Glutamatergic neuron (in vitro differentiated cells): ENCODE measurements around the gene CDIP1. TPM values are rescaled to one million over a fixed set of nuclear protein-coding genes. Genes with fewer than 3 reads are reported as not detected.

Experiments
- DNase-seq: peaks from one replicate; pipeline ENCODE4 v3.0.0; 2022
- H3K27ac Mint-ChIP-seq: one replicate; pipeline ENCODE4 v1.8.0; 2020; ENCODE audit warnings: mild to moderate bottlenecking, mixed read lengths, inconsistent platforms; ENCODE audit not compliant: unreplicated experiment
- H3K27me3 Mint-ChIP-seq: one replicate; pipeline ENCODE4 v1.8.0; 2020; ENCODE audit warnings: mild to moderate bottlenecking, moderate library complexity, mixed read lengths, inconsistent platforms; ENCODE audit not compliant: unreplicated experiment
- H3K36me3 Mint-ChIP-seq: one replicate; pipeline ENCODE4 v1.8.0; 2020; ENCODE audit warnings: mild to moderate bottlenecking, mixed read lengths, inconsistent platforms; ENCODE audit not compliant: unreplicated experiment
- H3K4me1 Mint-ChIP-seq: one replicate; pipeline ENCODE4 v1.8.0; 2020; ENCODE audit warnings: mild to moderate bottlenecking, low read depth, mixed read lengths, inconsistent platforms; ENCODE audit not compliant: unreplicated experiment
- H3K4me3 Mint-ChIP-seq: one replicate; pipeline ENCODE4 v1.8.0; 2020; ENCODE audit warnings: mild to moderate bottlenecking, mixed read lengths, inconsistent platforms; ENCODE audit not compliant: unreplicated experiment
- H3K9me3 Mint-ChIP-seq: one replicate; pipeline ENCODE4 v1.8.0; 2020; ENCODE audit warnings: mild to moderate bottlenecking, moderate library complexity, mixed read lengths, inconsistent platforms; ENCODE audit not compliant: unreplicated experiment
- CTCF ChIP-seq: fragments of 200-600 bp; sonication (generic); IDR thresholded peaks from one replicate; pipeline ENCODE4 v1.5.0; 2021; ENCODE audit not compliant: partially characterized antibody, unreplicated experiment
- total RNA-seq: library from RNA; stranded (reverse); fragmentation: NEBNext Ultra II Directional; extraction: Animal tissue kit (Norgen Biotek cat#: 25700); gene quantifications from one replicate; pipeline ENCODE4 v1.2.1, GENCODE V29; 2021; ENCODE audit not compliant: unreplicated experiment

Gene CDIP1
- total RNA-seq, 1 donor from 2014 or later: 51.6 TPM

GRCh38 chr16:4463522-4464163, 74.9 kb downstream of the CDIP1 start:
- peaks cover 10% of the 10 kb centered on the region for H3K9me3 Mint-ChIP-seq
- peaks cover 5% of the 10 kb centered on the region for H3K4me1 Mint-ChIP-seq
- H3K27me3 Mint-ChIP-seq: peaks cover 2% of the 10 kb centered on the region
- H3K27ac Mint-ChIP-seq: no peak overlapping the region
- H3K36me3 Mint-ChIP-seq: no peaks in the 10 kb centered on the region
- DNase-seq: no peak
- no peak overlapping the region for H3K4me3 Mint-ChIP-seq
- TF ChIP-seq CTCF: no peak

- no peak for DNase-seq
- Mint-ChIP-seq H3K9me3 (peaks cover 8% of the 10 kb centered on the region), H3K36me3 (no peaks in the 10 kb centered on the region), H3K27me3 (peaks cover 4% of the 10 kb centered on the region), H3K27ac (no peak overlapping the region), H3K4me1 (peaks cover 5% of the 10 kb centered on the region), H3K4me3 (no peak overlapping the region)
- no peak for TF ChIP-seq CTCF
Measured at GRCh38 chr16:4461250-4462085, 77.1 kb downstream of the CDIP1 start.

- Mint-ChIP-seq H3K4me3 (no peak overlapping the region), H3K27ac (peak overlapping the region; percentile 28), H3K9me3 (peaks cover 8% of the 10 kb centered on the region), H3K4me1 (peaks cover 7% of the 10 kb centered on the region), H3K27me3 (peaks cover 4% of the 10 kb centered on the region), H3K36me3 (no peaks in the 10 kb centered on the region)
- TF ChIP-seq CTCF: no peak
- no peak for DNase-seq
Measured at GRCh38 chr16:4460936-4461249, 77.7 kb downstream of the CDIP1 start.

Other genes with a start within 250 kb of the CDIP1 start
- 16.5 TPM for gene GLIS2, start 222.7 kb downstream of the CDIP1 start, total RNA-seq
- gene PAM16, start 187.5 kb downstream of the CDIP1 start, total RNA-seq: 33.1 TPM
- 4.1 TPM for gene VASN, start 166.9 kb downstream of the CDIP1 start, total RNA-seq
- gene CORO7, start 122.2 kb downstream of the CDIP1 start, total RNA-seq: 200 TPM
- gene DNAJA3, start 112.9 kb downstream of the CDIP1 start, total RNA-seq: 32.6 TPM
- 38.3 TPM for gene NMRAL1, start 64.1 kb downstream of the CDIP1 start, total RNA-seq
- gene HMOX2, start 62.4 kb downstream of the CDIP1 start, total RNA-seq: 76.0 TPM
- 0.83 TPM for gene C16orf96, start 17.6 kb upstream of the CDIP1 start, total RNA-seq
- gene UBALD1, start 76.1 kb upstream of the CDIP1 start, total RNA-seq: 54.6 TPM
- gene MGRN1, start 86.1 kb upstream of the CDIP1 start, total RNA-seq: 150 TPM
- gene NUDT16L1, start 154.8 kb upstream of the CDIP1 start, total RNA-seq: 34.3 TPM
- 43.5 TPM for gene ANKS3, start 195.5 kb upstream of the CDIP1 start, total RNA-seq
- 0.59 TPM for gene DNAAF8, start 195.8 kb upstream of the CDIP1 start, total RNA-seq
- gene ZNF500, start 228.4 kb upstream of the CDIP1 start, total RNA-seq: 19.8 TPM
- 0.96 TPM for gene SEPTIN12, start 249.6 kb upstream of the CDIP1 start, total RNA-seq